A549 (cell line): Measurements from ENCODE around the gene KCNH2. TPM values are rescaled to one million over a fixed set of nuclear protein-coding genes. Genes with fewer than 3 reads are reported as not detected.

Experiments used
- ATAC-seq, 2 experiments: fragments of 200-7000 bp in 1 of 2; fragments of >200 bp in 1 of 2; cut with Nextera tagmentation in 1 of 2; cut with Tn5 transposase in 1 of 2; 3 replicates each; pipeline versions ENCODE4 v1.8.0 to v1.9.1; 2018 to 2020; ENCODE audit warnings: mild to moderate bottlenecking in 1 of 2, moderate library complexity in 1 of 2
- CTCF ChIA-PET: fragments of 300-600 bp; sonication (Branson Sonifier 250); formaldehyde crosslinking; extraction: SDS; loops from one replicate; lab custom pipeline; 2021; ENCODE audit warnings: antibody characterized with exemption, inconsistent platforms; lab: Yijun Ruan, JAX
- POLR2A ChIA-PET: fragments of 350-600 bp; formaldehyde crosslinking; extraction: SDS; loops from one replicate; lab custom pipeline; 2021; ENCODE audit warnings: antibody characterized with exemption, inconsistent platforms; lab: Yijun Ruan, JAX
- DNase-seq, 2 experiments: peaks; one replicate each; pipeline versions ENCODE4 v3.0.0 to v3.0.0-alpha.2; 2011 to 2016; ENCODE audit warnings: low read depth in 1 of 2, low spot score in 1 of 2
- FAIRE-seq: peaks from 2 replicates; lab custom pipeline; 2011; peaks lifted over from hg19 to GRCh38; lab: Jason Lieb, UNC
- H3K27ac ChIP-seq, 2 experiments: fragments of >200 bp; sonication (Bioruptor Twin); formaldehyde crosslinking; 3 replicates each; pipeline ENCODE4 v1.5.1; 2016 to 2017
- H3K4me1 ChIP-seq: fragments of >200 bp; sonication (Bioruptor Twin); formaldehyde crosslinking; 3 replicates; pipeline ENCODE4 v1.6.1; 2016
- H3K4me2 ChIP-seq: fragments of >200 bp; sonication (Bioruptor Twin); formaldehyde crosslinking; 3 replicates; pipeline ENCODE4 v1.6.1; 2016
- H3K4me3 ChIP-seq: fragments of >200 bp; sonication (Bioruptor Twin); formaldehyde crosslinking; 3 replicates; pipeline ENCODE4 v1.5.1; 2016
- H3K9me3 ChIP-seq: fragments of >200 bp; sonication (Bioruptor Twin); formaldehyde crosslinking; 3 replicates; pipeline ENCODE4 v1.6.1; 2016
- BCL3 ChIP-seq: fragments of >200 bp; sonication (Bioruptor Twin); formaldehyde crosslinking; IDR thresholded peaks from 3 replicates; pipeline ENCODE4 v1.6.1; 2016
- CBX2 ChIP-seq: fragments of 200-600 bp; sonication (generic); IDR thresholded peaks from 2 replicates; pipeline ENCODE4 v1.6.1; 2016; ENCODE audit warnings: low read depth, mild to moderate bottlenecking, borderline replicate concordance
- CEBPB ChIP-seq, 2 experiments: fragments of >200 bp in 1 of 2; sonication (Bioruptor Twin) in 1 of 2; formaldehyde crosslinking in 1 of 2; IDR thresholded peaks; 2 replicates each; pipeline ENCODE4 v1.6.1; 2012 to 2016
- CHD2 ChIP-seq: fragments of 150-350 bp; IDR thresholded peaks from 2 replicates; pipeline ENCODE4 v1.6.1; 2014; ENCODE audit warnings: low read length; ENCODE audit not compliant: partially characterized antibody
- EHF ChIP-seq: fragments of 250-450 bp; sonication (Bioruptor Pico); IDR thresholded peaks from 2 replicates; pipeline ENCODE4 v1.5.0; 2020; ENCODE audit warnings: mild to moderate bottlenecking
- GATA3 ChIP-seq: IDR thresholded peaks from 2 replicates; pipeline ENCODE4 v1.6.1; 2012; ENCODE audit warnings: borderline replicate concordance
- HOXB13 ChIP-seq: fragments of 250-450 bp; sonication (Bioruptor Pico); IDR thresholded peaks from 2 replicates; pipeline ENCODE4 v1.5.0; 2020; ENCODE audit warnings: low read depth, mild to moderate bottlenecking, moderate library complexity
- KDM5A ChIP-seq: fragments of 200-600 bp; sonication (generic); IDR thresholded peaks from 2 replicates; pipeline ENCODE4 v1.6.1; 2016; ENCODE audit warnings: antibody characterized with exemption, mild to moderate bottlenecking
- MAFK ChIP-seq: fragments of 450-650 bp; IDR thresholded peaks from 2 replicates; pipeline ENCODE4 v1.6.1; 2014; ENCODE audit not compliant: partially characterized antibody
- NFE2L2 ChIP-seq: fragments of 150-350 bp; conservative IDR thresholded peaks from 2 replicates; pipeline ENCODE4 v1.6.1; 2014; ENCODE audit warnings: low read length
- NPAS2 ChIP-seq: fragments of 250-450 bp; sonication (Bioruptor Pico); IDR thresholded peaks from 2 replicates; pipeline ENCODE4 v1.8.0; 2022; ENCODE audit warnings: mild to moderate bottlenecking, moderate library complexity, borderline replicate concordance
- RAD21 ChIP-seq, 2 experiments: fragments of >200 bp in 1 of 2; sonication (Bioruptor Twin) in 1 of 2; formaldehyde crosslinking in 1 of 2; IDR thresholded peaks in 1 of 2; conservative IDR thresholded peaks in 1 of 2; 2 replicates in 1 of 2; 3 replicates in 1 of 2; pipeline ENCODE4 v1.6.1; 2012 to 2018; ENCODE audit warnings: inconsistent platforms in 1 of 2
- RARB ChIP-seq: fragments of 250-450 bp; sonication (Bioruptor Pico); IDR thresholded peaks from 2 replicates; pipeline ENCODE4 v1.8.0; 2021; ENCODE audit warnings: mild to moderate bottlenecking, moderate library complexity
- RCOR1 ChIP-seq: fragments of 150-350 bp; IDR thresholded peaks from 2 replicates; pipeline ENCODE4 v1.6.1; 2014; ENCODE audit warnings: antibody characterized with exemption, low read length, low read depth
- TFCP2L1 ChIP-seq: fragments of 250-450 bp; sonication (Bioruptor Pico); IDR thresholded peaks from 2 replicates; pipeline ENCODE4 v1.5.0; 2021; ENCODE audit warnings: mild to moderate bottlenecking
- TP53 ChIP-seq: fragments of 250-450 bp; sonication (Bioruptor Pico); IDR thresholded peaks from 2 replicates; pipeline ENCODE4 v1.5.0; 2021; ENCODE audit warnings: mild to moderate bottlenecking, moderate library complexity
- USF2 ChIP-seq: fragments of 450-650 bp; IDR thresholded peaks from 2 replicates; pipeline ENCODE4 v1.6.1; 2014; ENCODE audit warnings: antibody characterized with exemption
- ZFP36 ChIP-seq: fragments of 450-650 bp; IDR thresholded peaks from 2 replicates; pipeline ENCODE4 v1.6.1; 2014; ENCODE audit warnings: borderline replicate concordance; ENCODE audit not compliant: partially characterized antibody
- WGBS: methylation state at CpG from one replicate; pipeline ENCODE4 v1.1.6; 2017; ENCODE audit errors: missing lambda C conversion rate; 5-methylcytosine and 5-hydroxymethylcytosine counted together
- polyA plus RNA-seq, 4 experiments: library from polyadenylated mRNA; depleted of rRNA in 3 of 4; stranded (reverse); fragments of >200 nt; fragmentation: RNase III in 1 of 4; extraction: RNeasy Plus Mini Kit Qiagen cat#74134 plus additional on column Dnase treatment in 1 of 4; gene quantifications; 2 replicates in 3 of 4; 3 replicates in 1 of 4; pipeline ENCODE4 v1.2.3, GENCODE V29; 2011 to 2017
- TF ChIP-seq, protein P1 (sequence below): fragments of >200 bp; sonication (Bioruptor Twin); formaldehyde crosslinking; IDR thresholded peaks from 2 replicates; pipeline ENCODE4 v1.6.1; 2016

The KCNH2 gene
- polyA plus RNA-seq, 2 of the 4 experiments (the other 2 are of a cell fraction) = 0.26 to 0.41 TPM

- TF ChIP-seq USF2 (no peak), RCOR1 (no peak)
Observed at GRCh38 chr7:150896562-150897209, 81.4 kb downstream of the KCNH2 start (continued).

DNA sequence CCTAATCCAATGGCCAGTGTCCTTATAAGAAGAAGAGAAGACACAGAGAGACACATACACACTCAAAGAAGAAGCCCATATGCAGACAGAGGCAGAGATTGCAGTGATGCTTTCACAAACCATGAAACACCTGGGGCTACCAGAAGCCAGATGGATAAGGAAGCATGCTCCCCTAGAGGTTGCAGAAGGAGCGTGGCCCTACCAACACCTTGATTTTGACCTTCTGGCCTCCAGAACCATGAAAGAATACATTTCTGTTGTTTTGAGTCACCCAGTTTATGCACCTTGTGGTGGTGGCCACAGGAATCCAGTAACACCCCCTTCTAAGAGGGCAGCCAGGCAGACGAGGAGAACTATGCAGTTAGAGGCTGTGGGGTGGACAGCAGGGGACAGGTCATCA is 82.3 kb downstream of the KCNH2 start:
- no peak for FAIRE-seq
- WGBS = 4% methylated on average over 2 of the region's 2 CpGs
- ChIA-PET POLR2A (no interaction called here), CTCF (no interaction called here)
- TF ChIP-seq EHF (CRISPR knock-in tag) = no peak
- no peak for TF ChIP-seq CBX2
- TF ChIP-seq BCL3 = no peak
- TF ChIP-seq TP53 = no peak
- TF ChIP-seq, protein P1, sequence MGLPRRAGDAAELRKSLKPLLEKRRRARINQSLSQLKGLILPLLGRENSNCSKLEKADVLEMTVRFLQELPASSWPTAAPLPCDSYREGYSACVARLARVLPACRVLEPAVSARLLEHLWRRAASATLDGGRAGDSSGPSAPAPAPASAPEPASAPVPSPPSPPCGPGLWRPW = no peak
- TF ChIP-seq RAD21 (conservative IDR thresholded peaks at IDR 0.05 in 1 of 2, IDR thresholded peaks at IDR 0.05 in 1 of 2) = no peak
- no peak for TF ChIP-seq NPAS2 (CRISPR knock-in tag)
- TF ChIP-seq NFE2L2 = no peak
- no peak for TF ChIP-seq GATA3
- TF ChIP-seq TFCP2L1 (CRISPR knock-in tag) = no peak
- no peak for TF ChIP-seq CEBPB (IDR thresholded peaks at IDR 0.05)
- TF ChIP-seq CHD2 = no peak
- no peak for TF ChIP-seq RCOR1
- no peak for TF ChIP-seq MAFK
- TF ChIP-seq HOXB13 (CRISPR knock-in tag) = no peak
- no peak for TF ChIP-seq RARB (CRISPR knock-in tag)
- no peak for TF ChIP-seq ZFP36
- no peak for TF ChIP-seq KDM5A
- Histone ChIP-seq H3K9me3 (peaks cover 11% of the 10 kb centered on the region; the same call in 1 of the 3 replicates), H3K27ac (no peak overlapping the region), H3K4me1 (no peaks in the 10 kb centered on the region), H3K4me3 (no peak overlapping the region), H3K4me2 (no peak overlapping the region)
- no peak for ATAC-seq
- no peak for DNase-seq

Other genes starting within 250 kb of the KCNH2 start
- gene GIMAP5, start 240.9 kb downstream of the KCNH2 start, polyA plus RNA-seq (2011; rRNA removed) = not detected in 2 replicates
- gene GIMAP5, start 240.9 kb downstream of the KCNH2 start, polyA plus RNA-seq (2017; fragmentation: RNase III; extraction: RNeasy Plus Mini Kit Qiagen cat#74134 plus additional on column Dnase treatment) = not detected in 3 replicates
- gene TMEM176B, start 178.0 kb downstream of the KCNH2 start, polyA plus RNA-seq (2011; rRNA removed) = 0.10 and 0.26 TPM in 2 replicates
- gene TMEM176B, start 178.0 kb downstream of the KCNH2 start, polyA plus RNA-seq (2017; fragmentation: RNase III; extraction: RNeasy Plus Mini Kit Qiagen cat#74134 plus additional on column Dnase treatment) = not detected in 3 replicates
- gene TMEM176A, start 177.6 kb downstream of the KCNH2 start, polyA plus RNA-seq (2011; rRNA removed) = 0.05 TPM in 1 of 2 replicates, not detected in the other
- gene TMEM176A, start 177.6 kb downstream of the KCNH2 start, polyA plus RNA-seq (2017; fragmentation: RNase III; extraction: RNeasy Plus Mini Kit Qiagen cat#74134 plus additional on column Dnase treatment) = not detected in 3 replicates
- not detected in 2 replicates for gene AOC1, start 125.8 kb downstream of the KCNH2 start, polyA plus RNA-seq (2011; rRNA removed)
- not detected in 3 replicates for gene AOC1, start 125.8 kb downstream of the KCNH2 start, polyA plus RNA-seq (2017; fragmentation: RNase III; extraction: RNeasy Plus Mini Kit Qiagen cat#74134 plus additional on column Dnase treatment)
- 0.42 and 0.52 TPM in 2 replicates for gene NOS3, start 12.7 kb upstream of the KCNH2 start, polyA plus RNA-seq (2011; rRNA removed)
- 0.46 to 0.71 TPM (median 0.51 TPM) in 3 replicates for gene NOS3, start 12.7 kb upstream of the KCNH2 start, polyA plus RNA-seq (2017; fragmentation: RNase III; extraction: RNeasy Plus Mini Kit Qiagen cat#74134 plus additional on column Dnase treatment)
- gene ATG9B, start 46.2 kb upstream of the KCNH2 start, polyA plus RNA-seq (2011; rRNA removed) = 0.06 and 0.19 TPM in 2 replicates
- gene ATG9B, start 46.2 kb upstream of the KCNH2 start, polyA plus RNA-seq (2017; fragmentation: RNase III; extraction: RNeasy Plus Mini Kit Qiagen cat#74134 plus additional on column Dnase treatment) = 0.17 to 0.23 TPM (median 0.21 TPM) in 3 replicates
- gene ABCB8, start 50.1 kb upstream of the KCNH2 start, polyA plus RNA-seq (2011; rRNA removed) = 19.6 and 22.7 TPM in 2 replicates
- 34.3 to 41.1 TPM (median 38.6 TPM) in 3 replicates for gene ABCB8, start 50.1 kb upstream of the KCNH2 start, polyA plus RNA-seq (2017; fragmentation: RNase III; extraction: RNeasy Plus Mini Kit Qiagen cat#74134 plus additional on column Dnase treatment)
- 4.1 and 4.4 TPM in 2 replicates for gene ASIC3, start 70.2 kb upstream of the KCNH2 start, polyA plus RNA-seq (2011; rRNA removed)
- gene ASIC3, start 70.2 kb upstream of the KCNH2 start, polyA plus RNA-seq (2017; fragmentation: RNase III; extraction: RNeasy Plus Mini Kit Qiagen cat#74134 plus additional on column Dnase treatment) = 7.5 to 11.4 TPM (median 9.8 TPM) in 3 replicates
- gene CDK5, start 79.6 kb upstream of the KCNH2 start, polyA plus RNA-seq (2011; rRNA removed) = 29.6 and 30.0 TPM in 2 replicates
- gene CDK5, start 79.6 kb upstream of the KCNH2 start, polyA plus RNA-seq (2017; fragmentation: RNase III; extraction: RNeasy Plus Mini Kit Qiagen cat#74134 plus additional on column Dnase treatment) = 41.2 to 51.0 TPM (median 50.3 TPM) in 3 replicates
- 99.6 and 112 TPM in 2 replicates for gene SLC4A2, start 81.3 kb upstream of the KCNH2 start, polyA plus RNA-seq (2011; rRNA removed)
- 253 to 280 TPM (median 275 TPM) in 3 replicates for gene SLC4A2, start 81.3 kb upstream of the KCNH2 start, polyA plus RNA-seq (2017; fragmentation: RNase III; extraction: RNeasy Plus Mini Kit Qiagen cat#74134 plus additional on column Dnase treatment)
- 38.5 and 51.7 TPM in 2 replicates for gene FASTK, start 102.5 kb upstream of the KCNH2 start, polyA plus RNA-seq (2011; rRNA removed)
- 66.0 to 78.6 TPM (median 72.4 TPM) in 3 replicates for gene FASTK, start 102.5 kb upstream of the KCNH2 start, polyA plus RNA-seq (2017; fragmentation: RNase III; extraction: RNeasy Plus Mini Kit Qiagen cat#74134 plus additional on column Dnase treatment)
- gene TMUB1, start 105.2 kb upstream of the KCNH2 start, polyA plus RNA-seq (2011; rRNA removed) = 12.4 and 14.0 TPM in 2 replicates
- 31.5 to 37.7 TPM (median 37.3 TPM) in 3 replicates for gene TMUB1, start 105.2 kb upstream of the KCNH2 start, polyA plus RNA-seq (2017; fragmentation: RNase III; extraction: RNeasy Plus Mini Kit Qiagen cat#74134 plus additional on column Dnase treatment)
- 33.8 and 34.1 TPM in 2 replicates for gene AGAP3, start 108.2 kb upstream of the KCNH2 start, polyA plus RNA-seq (2011; rRNA removed)
- gene AGAP3, start 108.2 kb upstream of the KCNH2 start, polyA plus RNA-seq (2017; fragmentation: RNase III; extraction: RNeasy Plus Mini Kit Qiagen cat#74134 plus additional on column Dnase treatment) = 42.6 to 45.9 TPM (median 43.1 TPM) in 3 replicates
- gene GBX1, start 189.4 kb upstream of the KCNH2 start, polyA plus RNA-seq (2011; rRNA removed) = not detected in 2 replicates
- not detected in 3 replicates for gene GBX1, start 189.4 kb upstream of the KCNH2 start, polyA plus RNA-seq (2017; fragmentation: RNase III; extraction: RNeasy Plus Mini Kit Qiagen cat#74134 plus additional on column Dnase treatment)
- not detected in 2 replicates for gene ASB10, start 208.9 kb upstream of the KCNH2 start, polyA plus RNA-seq (2011; rRNA removed)
- not detected in 3 replicates for gene ASB10, start 208.9 kb upstream of the KCNH2 start, polyA plus RNA-seq (2017; fragmentation: RNase III; extraction: RNeasy Plus Mini Kit Qiagen cat#74134 plus additional on column Dnase treatment)
- gene H2BK1, start 232.2 kb upstream of the KCNH2 start, polyA plus RNA-seq (2011; rRNA removed) = not detected in 2 replicates
- gene H2BK1, start 232.2 kb upstream of the KCNH2 start, polyA plus RNA-seq (2017; fragmentation: RNase III; extraction: RNeasy Plus Mini Kit Qiagen cat#74134 plus additional on column Dnase treatment) = not detected in 3 replicates
- 47.8 and 53.8 TPM in 2 replicates for gene ABCF2, start 248.9 kb upstream of the KCNH2 start, polyA plus RNA-seq (2011; rRNA removed)
- 69.1 to 76.3 TPM (median 70.9 TPM) in 3 replicates for gene ABCF2, start 248.9 kb upstream of the KCNH2 start, polyA plus RNA-seq (2017; fragmentation: RNase III; extraction: RNeasy Plus Mini Kit Qiagen cat#74134 plus additional on column Dnase treatment)